GM12801 (cell line): ENCODE results near the gene NUDCD2.

ENCODE experiments used
- CTCF ChIP-seq: IDR thresholded peaks from one replicate; pipeline ENCODE4 v1.5.1; 2011; ENCODE audit warnings: control low read depth; ENCODE audit not compliant: insufficient read length; ENCODE audit errors: extremely low read depth

Gene NUDCD2

GRCh38 chr5:163459819-163460561 lies at the start of gene NUDCD2:
TSS of gene NUDCD2 (minus strand) at chr5:163460102. CDS start at chr5:163460050, 52 bp downstream.
- no peak for TF ChIP-seq CTCF

GRCh38 chr5:163509291-163509951 lies 49.5 kb upstream of the NUDCD2 start:
- TF ChIP-seq CTCF = no peak

- no peak for TF ChIP-seq CTCF
Measured at GRCh38 chr5:163508753-163509152, 48.9 kb upstream of the NUDCD2 start.

- TF ChIP-seq CTCF = no peak
Measured at GRCh38 chr5:163506726-163507125, 46.8 kb upstream of the NUDCD2 start.

- TF ChIP-seq CTCF = no peak
Measured at GRCh38 chr5:163506095-163506457, 46.2 kb upstream of the NUDCD2 start.

GRCh38 chr5:163505368-163506094 lies 45.6 kb upstream of the NUDCD2 start, which contains the start of gene MAT2B:
TSS of gene MAT2B (plus strand) at chr5:163505619. CDS start at chr5:163505687, 68 bp downstream.
- no peak for TF ChIP-seq CTCF

GRCh38 chr5:163505049-163505367 lies 45.1 kb upstream of the NUDCD2 start:
- no peak for TF ChIP-seq CTCF
